SJSA1 (cell line): Measurements from ENCODE around the gene MFSD1. TPM values are rescaled to one million over a fixed set of nuclear protein-coding genes. Genes with fewer than 3 reads are reported as not detected.
"Not testable (repeated sequence)": the region's sequence is repeated elsewhere in the genome, so short reads cannot be mapped to it uniquely, and the experiment has no call there.

Source experiments
- DNase-seq, 2 experiments: peaks; one replicate each; pipeline ENCODE4 v3.0.0-alpha.2; 2015 to 2020; ENCODE audit warnings: low spot score in 2 of 2, low read depth in 1 of 2
- H3K27ac ChIP-seq: fragments of 250-450 bp; sonication (Bioruptor Pico); 2 replicates; pipeline ENCODE4 v1.5.1; 2020; ENCODE audit warnings: mild to moderate bottlenecking, moderate library complexity
- H3K27me3 ChIP-seq: fragments of 250-450 bp; sonication (Bioruptor Pico); replicated peaks from 2 replicates; pipeline ENCODE4 v1.5.1; 2020; ENCODE audit warnings: mild to moderate bottlenecking, moderate library complexity
- H3K36me3 ChIP-seq: fragments of 250-450 bp; sonication (Bioruptor Pico); 2 replicates; pipeline ENCODE4 v1.5.1; 2020; ENCODE audit warnings: mild to moderate bottlenecking
- H3K4me1 ChIP-seq: fragments of 250-450 bp; sonication (Bioruptor Pico); replicated peaks from 2 replicates; pipeline ENCODE4 v1.6.1; 2021; ENCODE audit warnings: mild to moderate bottlenecking
- H3K4me3 ChIP-seq: fragments of 250-450 bp; sonication (Bioruptor Pico); 2 replicates; pipeline ENCODE4 v1.5.1; 2020; ENCODE audit warnings: mild to moderate bottlenecking
- H3K9me3 ChIP-seq: fragments of 250-450 bp; sonication (Bioruptor Pico); replicated peaks from 2 replicates; pipeline ENCODE4 v1.5.1; 2020; ENCODE audit warnings: mild to moderate bottlenecking
- total RNA-seq: library from RNA; depleted of rRNA; stranded (reverse); fragments of >200 nt; shearing (Covaris generic); gene quantifications from 2 replicates; pipeline ENCODE4 v1.2.3, GENCODE V29; 2014

The MFSD1 gene
- total RNA-seq, 1 experiment from 2014 or later, result 55.9 TPM

DNA sequence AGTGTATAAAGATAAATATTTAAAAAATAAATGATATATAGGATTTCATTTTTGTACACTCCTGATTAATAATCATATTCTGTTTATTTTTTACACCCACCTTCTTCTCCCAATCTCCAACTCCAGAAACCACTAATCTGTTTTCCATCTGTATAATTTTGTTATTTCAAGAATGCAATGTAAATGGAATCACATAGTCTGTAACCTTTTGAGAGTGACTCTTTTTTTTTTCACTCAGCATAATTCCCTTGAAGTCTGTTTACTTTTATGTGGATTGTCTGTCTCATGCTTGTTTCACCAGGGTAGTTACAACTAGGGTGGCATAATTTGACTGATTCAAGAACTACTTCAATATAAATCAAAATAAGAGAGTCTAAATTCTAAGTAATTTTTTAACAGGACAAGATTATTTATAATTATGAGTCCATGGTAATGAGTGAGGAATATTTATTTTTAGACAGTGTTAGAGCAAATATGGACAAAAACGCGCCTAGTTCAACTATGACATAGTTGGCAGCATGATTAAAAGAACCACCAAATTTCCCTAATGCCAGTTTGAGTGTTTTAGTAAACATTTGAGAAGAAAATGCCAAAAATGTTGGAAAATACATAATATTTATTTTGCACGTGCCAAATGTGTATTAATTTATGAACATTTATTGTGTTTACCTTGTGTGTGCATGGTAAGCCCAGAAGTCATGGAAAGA lies 19.4 kb upstream of the MFSD1 start:
- no peaks in the 10 kb centered on the region for H3K27me3 ChIP-seq
- H3K27ac ChIP-seq, result no peak overlapping the region
- H3K4me1 ChIP-seq, result peaks cover 38% of the 10 kb centered on the region
- H3K36me3 ChIP-seq, result no peaks in the 10 kb centered on the region
- DNase-seq, result peak in 1 of 2 experiments; percentile 42
- no peak overlapping the region for H3K4me3 ChIP-seq
- no peaks in the 10 kb centered on the region for H3K9me3 ChIP-seq

DNA sequence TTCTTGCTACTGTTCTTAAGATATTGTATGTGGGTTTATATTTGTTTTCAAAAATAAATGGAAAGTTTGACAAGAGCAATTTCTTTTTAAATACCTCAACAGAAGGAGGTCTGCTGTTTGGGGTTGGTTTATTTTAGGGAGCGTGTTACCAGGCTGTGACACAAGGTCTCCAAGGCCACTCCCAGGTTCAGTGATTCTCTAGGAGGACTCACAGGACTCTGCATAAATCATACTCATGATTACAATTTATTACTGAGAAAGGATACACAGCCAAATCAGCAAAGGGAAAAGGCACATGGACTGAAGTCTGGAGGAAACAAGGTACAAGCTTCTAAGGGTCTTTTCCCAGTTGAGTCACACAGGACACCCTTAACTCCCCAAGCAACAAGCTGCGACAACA lies 18.8 kb upstream of the MFSD1 start:
- peaks cover 32% of the 10 kb centered on the region for H3K4me1 ChIP-seq
- H3K27me3 ChIP-seq, result no peaks in the 10 kb centered on the region
- H3K36me3 ChIP-seq, result no peaks in the 10 kb centered on the region
- H3K27ac ChIP-seq, result no peak overlapping the region
- DNase-seq, result no peak
- no peak overlapping the region for H3K4me3 ChIP-seq
- no peaks in the 10 kb centered on the region for H3K9me3 ChIP-seq

- Histone ChIP-seq H3K4me3 (no peak overlapping the region), H3K9me3 (no peaks in the 10 kb centered on the region), H3K36me3 (no peaks in the 10 kb centered on the region), H3K27ac (no peak overlapping the region), H3K27me3 (no peaks in the 10 kb centered on the region), H3K4me1 (peaks cover 26% of the 10 kb centered on the region)
- DNase-seq, result no peak
Measured at GRCh38 chr3:158785972-158786371, 15.9 kb upstream of the MFSD1 start.

- DNase-seq, result no peak
- no peaks in the 10 kb centered on the region for H3K9me3 ChIP-seq
- no peaks in the 10 kb centered on the region for H3K36me3 ChIP-seq
- no peaks in the 10 kb centered on the region for H3K27me3 ChIP-seq
- H3K27ac ChIP-seq, result no peak overlapping the region
- peaks cover 16% of the 10 kb centered on the region for H3K4me1 ChIP-seq
- H3K4me3 ChIP-seq, result no peak overlapping the region
Measured at GRCh38 chr3:158788446-158788845, 13.4 kb upstream of the MFSD1 start.

DNA sequence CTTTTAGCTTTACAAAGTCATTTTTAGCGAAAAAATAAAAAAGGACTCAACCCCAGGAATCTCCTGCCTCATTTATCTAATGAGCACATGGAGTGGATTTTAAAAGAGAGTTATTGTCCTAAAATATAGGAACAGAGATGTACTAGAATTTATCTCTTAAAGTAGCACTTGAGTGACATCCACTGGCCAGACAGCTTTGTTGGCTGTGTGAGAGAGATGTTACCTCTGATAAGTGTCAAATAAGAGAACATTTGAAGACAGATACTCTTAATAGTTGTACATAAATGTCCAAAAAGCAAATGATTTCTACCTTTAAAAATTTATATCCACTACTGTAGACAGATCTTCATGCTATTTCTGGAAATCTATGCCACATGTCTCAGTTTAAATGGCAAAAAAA lies 12.3 kb upstream of the MFSD1 start:
- no peak overlapping the region for H3K27ac ChIP-seq
- H3K36me3 ChIP-seq, result no peaks in the 10 kb centered on the region
- H3K9me3 ChIP-seq, result no peaks in the 10 kb centered on the region

GRCh38 chr3:158790901-158791589 lies 10.8 kb upstream of the MFSD1 start:
- DNase-seq, result peak in 1 of 2 experiments; percentile 52
- Histone ChIP-seq H3K4me3 (no peak overlapping the region), H3K27me3 (no peaks in the 10 kb centered on the region), H3K4me1 (peaks cover 15% of the 10 kb centered on the region), H3K36me3 (no peaks in the 10 kb centered on the region), H3K9me3 (no peaks in the 10 kb centered on the region), H3K27ac (no peak overlapping the region)

More for the DNA sequence above, 12.3 kb upstream of the MFSD1 start:
- H3K4me3 ChIP-seq, result no peak overlapping the region
- peak in 1 of 2 experiments; percentile 39 for DNase-seq
- H3K27me3 ChIP-seq, result no peaks in the 10 kb centered on the region
- peaks cover 15% of the 10 kb centered on the region for H3K4me1 ChIP-seq

- not testable (repeated sequence) for H3K4me3 ChIP-seq, H3K27me3 ChIP-seq, H3K9me3 ChIP-seq, DNase-seq, H3K36me3 ChIP-seq, H3K27ac ChIP-seq
- H3K4me1 ChIP-seq, result peaks cover 15% of the 10 kb centered on the region
Measured at GRCh38 chr3:158791590-158791920, 10.3 kb upstream of the MFSD1 start.

GRCh38 chr3:158792709-158793108 lies 9.1 kb upstream of the MFSD1 start:
- Histone ChIP-seq H3K27ac (peak overlapping the region; percentile 37), H3K36me3 (no peaks in the 10 kb centered on the region)

GRCh38 chr3:158794206-158794605 lies 7.6 kb upstream of the MFSD1 start:
- no peak overlapping the region for H3K27ac ChIP-seq
- no peaks in the 10 kb centered on the region for H3K36me3 ChIP-seq
- no peak for DNase-seq
- H3K27me3 ChIP-seq, result no peaks in the 10 kb centered on the region
- H3K9me3 ChIP-seq, result no peaks in the 10 kb centered on the region
- no peak overlapping the region for H3K4me3 ChIP-seq
- peaks cover 15% of the 10 kb centered on the region for H3K4me1 ChIP-seq

More at GRCh38 chr3:158792709-158793108, 9.1 kb upstream of the MFSD1 start:
- Histone ChIP-seq H3K4me3 (no peak overlapping the region), H3K4me1 (peaks cover 15% of the 10 kb centered on the region), H3K27me3 (no peaks in the 10 kb centered on the region), H3K9me3 (no peaks in the 10 kb centered on the region)
- no peak for DNase-seq

- H3K27ac ChIP-seq, result no peak overlapping the region
- H3K4me1 ChIP-seq, result peaks cover 15% of the 10 kb centered on the region
- no peaks in the 10 kb centered on the region for H3K9me3 ChIP-seq
- H3K4me3 ChIP-seq, result no peak overlapping the region
- DNase-seq, result no peak
- no peaks in the 10 kb centered on the region for H3K27me3 ChIP-seq
- H3K36me3 ChIP-seq, result no peaks in the 10 kb centered on the region
Measured at GRCh38 chr3:158794936-158795518, 6.8 kb upstream of the MFSD1 start.

- DNase-seq, result no peak
- Histone ChIP-seq H3K9me3 (no peaks in the 10 kb centered on the region), H3K27ac (peak overlapping the region; percentile 32), H3K4me1 (peaks cover 22% of the 10 kb centered on the region), H3K27me3 (no peaks in the 10 kb centered on the region), H3K4me3 (peak overlapping the region; percentile 60), H3K36me3 (no peaks in the 10 kb centered on the region)
Measured at GRCh38 chr3:158801201-158801600, 653 bp upstream of the MFSD1 start.

DNA sequence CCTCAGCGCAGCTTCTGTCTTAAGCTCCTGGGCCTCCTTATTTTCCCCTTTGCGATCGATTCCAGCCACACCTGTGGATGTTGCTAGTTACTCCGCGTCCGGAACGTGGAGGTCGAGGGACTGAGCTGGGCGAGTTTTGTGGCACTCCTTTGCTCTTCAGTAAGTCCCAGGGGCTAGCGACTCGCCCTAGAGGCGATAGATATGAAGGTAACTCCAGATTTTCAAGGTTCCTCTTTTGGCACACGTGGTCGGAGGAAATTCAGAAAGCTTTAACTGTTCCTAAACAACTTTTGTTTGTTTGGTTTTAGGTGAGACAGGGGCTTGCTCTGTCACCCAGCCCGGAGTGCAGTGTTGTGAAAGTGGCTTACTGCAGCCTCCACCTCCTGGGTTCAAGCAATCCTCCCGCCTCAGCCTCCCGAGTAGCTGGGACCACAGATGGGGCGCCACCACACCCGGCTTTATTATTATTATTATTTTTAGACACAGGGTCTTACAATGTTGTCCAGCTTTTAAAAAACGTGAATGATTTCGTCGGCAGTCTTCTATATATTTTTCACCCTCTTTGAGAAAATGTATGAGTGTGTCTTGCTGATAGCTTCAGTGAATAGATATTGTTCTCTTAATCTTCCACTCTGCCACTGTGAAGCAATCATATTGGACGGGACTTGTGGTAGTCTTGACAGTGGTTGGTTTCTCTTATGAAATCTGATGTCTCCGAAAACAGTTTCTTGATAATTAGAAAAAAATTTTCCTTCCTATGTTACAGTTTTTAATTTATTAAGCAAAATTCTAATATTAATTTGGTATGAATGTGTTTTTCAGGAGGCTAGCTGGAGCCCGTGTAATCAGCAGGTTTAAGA lies 785 bp downstream of the MFSD1 start:
- no peaks in the 10 kb centered on the region for H3K9me3 ChIP-seq
- DNase-seq, result no peak

GRCh38 chr3:158804441-158804840 lies 2.6 kb downstream of the MFSD1 start:
- no peak overlapping the region for H3K27ac ChIP-seq
- peaks cover 15% of the 10 kb centered on the region for H3K36me3 ChIP-seq
- H3K4me3 ChIP-seq, result no peak overlapping the region
- no peak for DNase-seq
- H3K4me1 ChIP-seq, result peaks cover 27% of the 10 kb centered on the region
- H3K27me3 ChIP-seq, result no peaks in the 10 kb centered on the region
- no peaks in the 10 kb centered on the region for H3K9me3 ChIP-seq

More for the DNA sequence above, 785 bp downstream of the MFSD1 start:
- H3K36me3 ChIP-seq, result no peaks in the 10 kb centered on the region
- H3K4me3 ChIP-seq, result peak overlapping the region; percentile 60
- H3K4me1 ChIP-seq, result peaks cover 22% of the 10 kb centered on the region
- peak overlapping the region; percentile 32; the same call in 1 of the 2 replicates for H3K27ac ChIP-seq
- H3K27me3 ChIP-seq, result no peaks in the 10 kb centered on the region
